Measurements from ENCODE around the gene WNK2.

GRCh38 chr9:93234600-93234999 is 50.7 kb downstream of the WNK2 start:
- TF ChIP-seq CTCF (IDR thresholded peaks at IDR 0.05; ENCODE audit: extremely low read depth in 1 of 2, insufficient read depth in 1 of 2, low read depth in 1 of 2, low read length in 2 of 2): no peak
- no peak for TF ChIP-seq EZH2 (IDR thresholded peaks at IDR 0.05; ENCODE audit: borderline replicate concordance, low read depth, low read length, severe bottlenecking)

Measured in endothelial cell of umbilical vein (primary cell).